HG03460 (cell line): ENCODE measurements around the gene HEXD.
A peak's percentile ranks its signal among the peaks of the same experiment; 100 is the strongest.
"Not testable (repeated sequence)": the region's sequence is repeated elsewhere in the genome, so short reads cannot be mapped to it uniquely, and the experiment has no call there.

Experiments used
- ATAC-seq: cut with Tn5 transposase; IDR thresholded peaks from one replicate; pipeline ENCODE4 v1.9.1; 2021; ENCODE audit not compliant: unreplicated experiment

HEXD gene

DNA sequence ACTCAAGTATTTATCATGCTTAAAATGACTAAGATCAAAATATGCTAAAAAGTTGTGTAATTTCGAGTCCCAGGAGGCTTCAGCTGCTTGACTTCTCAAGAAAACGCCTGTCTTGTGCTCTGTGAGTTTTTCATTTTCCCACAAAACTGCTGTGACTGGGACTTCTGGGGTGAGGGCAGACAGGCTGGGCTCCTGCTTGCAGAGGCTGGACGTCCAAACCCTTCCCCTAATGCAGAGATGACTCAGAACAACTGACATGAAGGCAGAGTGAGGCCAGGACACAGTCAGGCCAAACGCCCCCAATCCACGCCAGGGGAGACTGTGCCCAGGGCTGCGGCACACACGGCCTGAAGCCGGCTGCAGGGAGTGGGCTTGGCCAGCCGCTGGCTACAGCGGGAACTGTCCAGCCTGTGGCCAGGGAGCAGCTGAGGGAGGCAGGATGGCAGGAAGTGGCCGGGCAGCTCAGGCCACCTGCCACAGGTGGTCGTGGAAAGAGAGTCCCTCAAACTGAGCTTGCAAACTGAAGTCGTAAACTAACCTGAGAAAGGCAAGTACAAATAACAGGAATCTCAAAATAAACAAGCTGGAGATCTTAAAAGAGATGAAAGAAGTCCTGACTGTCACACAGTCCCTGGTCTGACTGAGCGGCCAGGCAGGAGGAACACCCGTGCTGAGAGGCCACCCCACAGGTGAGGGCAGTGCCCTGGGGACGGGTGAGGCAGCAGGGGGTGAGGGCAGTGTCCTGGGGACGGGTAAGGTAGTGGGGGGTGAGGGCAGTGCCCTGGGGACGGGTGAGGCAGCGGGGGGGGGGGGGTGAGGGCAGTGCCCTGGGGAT, 21.3 kb upstream of the HEXD start:
- ATAC-seq: no peak

DNA sequence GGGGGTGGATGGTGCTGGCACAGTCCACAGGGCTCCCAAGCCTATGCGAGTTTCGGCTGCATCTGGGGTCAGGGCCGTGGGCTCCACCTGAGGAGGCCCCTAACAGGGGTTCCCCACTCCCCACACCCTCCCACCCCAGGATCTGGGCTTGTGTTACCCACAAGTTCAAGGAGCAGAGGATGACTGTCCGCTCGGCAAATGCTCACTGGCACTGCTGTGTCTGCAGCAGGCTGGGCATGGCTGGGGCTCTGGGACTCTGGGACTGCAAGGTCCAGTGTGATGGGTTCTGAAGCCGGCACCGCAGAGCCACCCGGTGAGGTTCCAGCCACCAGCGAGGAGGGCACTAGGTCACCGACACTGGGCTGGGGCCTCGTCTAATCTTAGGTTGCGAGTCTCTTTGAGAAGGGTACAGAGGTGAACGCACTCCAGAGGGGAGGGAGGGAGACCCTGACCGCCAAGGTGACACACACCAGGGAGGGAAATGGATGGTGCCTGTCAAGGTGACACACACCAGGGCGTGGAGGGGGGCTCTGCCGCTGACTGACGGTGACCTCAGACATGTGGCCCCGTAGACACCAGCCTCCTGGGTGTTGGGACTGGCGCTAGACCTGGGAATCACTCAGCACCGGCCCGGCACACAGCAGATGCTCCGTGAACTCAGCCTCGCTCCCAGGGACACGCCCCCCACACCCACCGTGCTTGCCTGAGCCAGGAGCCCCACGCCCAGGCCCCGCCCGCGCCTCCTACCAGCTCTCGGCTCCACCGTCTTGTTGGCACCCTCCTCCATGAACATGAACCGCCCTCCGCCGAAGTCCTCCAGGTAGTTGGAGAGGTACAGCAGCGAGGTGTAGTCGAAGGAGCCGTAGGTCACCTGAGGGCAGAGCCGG, 20.5 kb upstream of the HEXD start:
- ATAC-seq: no peak

DNA sequence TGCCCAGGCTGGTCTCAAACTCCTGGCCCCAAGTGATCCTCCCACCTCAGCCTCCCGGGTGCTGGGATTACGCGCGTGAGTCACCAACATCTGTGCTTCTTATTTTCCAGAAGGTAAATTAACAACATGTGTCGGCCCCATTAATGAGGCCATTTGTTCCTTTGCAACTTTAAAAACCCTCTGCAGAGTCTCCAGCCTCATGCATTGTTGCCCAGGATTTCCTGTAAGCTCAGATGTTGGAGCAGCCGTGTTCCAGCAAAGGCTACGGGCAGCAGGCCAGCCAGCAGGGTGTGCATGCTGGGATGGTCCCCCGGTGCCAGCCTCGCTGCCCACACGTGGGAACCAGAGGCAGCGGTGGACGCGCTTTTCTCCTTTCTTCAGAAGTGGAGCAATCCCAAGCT, 19.1 kb upstream of the HEXD start:
- no peak for ATAC-seq

DNA sequence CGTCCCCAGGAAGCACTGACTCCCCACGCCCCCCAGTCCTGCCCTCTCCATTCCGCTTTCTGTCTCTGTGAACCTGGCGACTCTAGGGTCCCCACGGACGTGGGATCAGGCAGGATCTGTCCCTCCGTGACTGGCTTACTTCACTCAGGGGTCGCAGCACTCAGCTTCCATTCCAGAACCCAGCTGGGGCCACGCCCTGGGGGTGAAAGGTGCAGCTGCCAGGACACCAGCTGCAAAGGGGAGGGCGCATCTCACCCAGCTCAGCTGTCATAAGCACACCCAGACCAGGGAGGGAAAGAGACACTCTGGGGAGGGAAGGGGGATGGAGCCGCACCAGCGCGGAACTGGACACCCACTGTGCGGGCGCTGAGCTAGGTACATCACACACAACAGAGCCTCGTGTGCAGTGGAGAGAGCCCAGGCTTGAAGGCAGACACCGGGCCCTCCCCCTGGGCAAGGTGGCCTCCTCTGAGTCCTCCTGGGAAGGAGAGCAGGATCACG, 18.5 kb upstream of the HEXD start:
- no peak for ATAC-seq

- ATAC-seq: no peak
Observed at GRCh38 chr17:82400206-82400605, 17.9 kb upstream of the HEXD start.

DNA sequence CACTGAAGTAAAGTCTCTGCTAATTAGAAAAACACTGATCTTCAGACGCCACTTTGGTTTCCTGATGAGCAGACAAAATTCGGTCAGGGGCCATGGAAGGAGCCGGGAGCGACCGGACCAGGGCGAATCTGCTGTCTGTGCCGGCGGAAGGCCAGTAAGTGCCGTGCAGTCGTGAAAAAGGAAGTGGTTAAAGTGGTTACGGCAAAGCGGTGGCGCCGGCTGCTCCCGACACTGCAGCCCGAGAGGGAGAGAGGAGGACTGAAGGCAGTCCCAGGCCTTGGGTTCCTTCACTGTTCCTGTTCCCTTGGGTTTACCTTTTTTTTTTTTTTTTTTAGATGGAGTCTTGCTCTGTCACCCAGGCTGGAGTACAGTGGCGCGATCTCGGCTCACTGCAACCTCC, 17.3 kb upstream of the HEXD start:
- ATAC-seq: no peak

- peak; percentile 80 for ATAC-seq
Observed at GRCh38 chr17:82402865-82403264, 15.3 kb upstream of the HEXD start.

GRCh38 chr17:82403662-82404660, 14.2 kb upstream of the HEXD start:
- ATAC-seq: no peak

DNA sequence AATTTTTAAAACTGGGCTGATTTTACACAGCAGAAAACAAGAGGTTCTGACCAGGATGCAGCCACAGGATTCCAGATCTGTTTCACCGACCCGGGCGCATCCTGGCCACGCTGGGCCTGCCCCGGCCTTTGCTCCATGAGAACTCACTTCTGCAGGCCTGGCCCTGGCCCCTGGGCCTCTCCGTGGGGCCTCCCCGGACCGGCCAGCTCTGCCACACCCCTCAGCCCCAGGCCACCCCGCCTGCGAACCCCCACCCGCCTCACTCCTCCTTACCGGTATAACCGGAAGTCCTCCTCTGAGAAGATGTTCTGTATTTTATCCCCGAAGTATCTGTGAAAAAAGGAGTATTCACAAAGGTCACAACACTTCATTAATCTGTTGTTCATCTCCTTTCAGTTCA, 13.1 kb upstream of the HEXD start:
- no peak for ATAC-seq

DNA sequence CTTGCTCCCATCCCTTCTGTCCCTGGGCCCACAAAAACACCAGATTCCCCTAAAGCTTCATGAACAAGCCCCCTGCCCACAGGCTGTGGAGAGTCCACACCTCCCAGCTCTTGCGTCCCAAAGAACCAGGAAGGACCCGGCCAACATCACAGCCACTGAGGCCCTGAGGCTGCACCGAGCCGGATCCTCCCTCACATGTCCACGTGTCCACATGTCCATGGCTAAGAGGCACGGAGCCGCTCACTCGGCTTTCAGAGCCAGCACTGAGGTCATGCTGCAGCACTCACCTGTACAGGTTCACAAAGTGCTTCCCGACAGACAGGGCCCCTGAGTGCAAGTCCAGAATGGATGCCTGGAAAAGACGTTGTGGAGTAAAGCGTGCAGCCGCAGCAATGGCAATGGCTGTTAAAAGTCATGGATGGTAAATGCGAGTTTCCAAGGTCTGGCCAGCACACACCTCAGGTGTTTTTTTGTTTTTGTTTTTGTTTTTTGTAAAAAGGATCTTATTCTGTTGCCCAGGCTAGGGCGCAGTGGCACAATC, 11.9 kb upstream of the HEXD start:
- ATAC-seq: no peak

- ATAC-seq: no peak
Observed at GRCh38 chr17:82407255-82407654, 10.9 kb upstream of the HEXD start.

- no peak for ATAC-seq
Observed at GRCh38 chr17:82408288-82408937, 9.7 kb upstream of the HEXD start.

- ATAC-seq: no peak
Observed at GRCh38 chr17:82408938-82409318, 9.2 kb upstream of the HEXD start.

DNA sequence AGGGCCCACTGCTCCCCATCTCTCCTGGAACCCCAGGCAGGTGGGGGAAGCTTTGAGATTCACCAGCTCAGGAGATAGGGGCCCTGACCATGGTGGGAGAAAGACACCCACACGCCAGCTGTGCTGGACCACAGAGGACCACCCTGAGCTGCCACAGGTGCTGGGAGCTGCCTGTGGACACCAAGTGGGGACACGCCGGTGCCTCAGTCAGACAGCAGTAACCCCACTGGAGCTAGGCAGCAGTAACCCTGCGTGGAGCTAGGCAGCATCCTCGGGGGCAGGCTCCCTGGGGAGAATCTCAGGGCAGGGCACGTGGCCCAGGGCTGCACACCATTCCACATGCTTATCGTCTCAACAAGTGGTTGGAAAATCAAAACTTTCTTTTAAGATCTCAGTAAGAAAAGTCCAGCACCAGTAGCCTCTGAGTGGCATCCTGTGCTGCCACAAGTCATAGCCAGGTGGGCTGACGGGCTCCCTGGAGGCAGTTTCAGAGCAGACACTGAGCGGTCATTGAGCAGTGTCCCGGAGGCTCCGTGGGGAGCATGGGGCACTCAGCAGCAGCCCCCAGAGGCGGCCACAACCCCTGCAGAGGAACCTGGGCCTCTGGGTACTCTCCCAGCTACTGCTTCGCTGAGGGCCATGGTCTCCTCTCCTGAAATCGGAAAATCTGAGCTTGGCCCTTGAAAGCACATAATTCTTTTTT, 8.0 kb upstream of the HEXD start:
- no peak for ATAC-seq

DNA sequence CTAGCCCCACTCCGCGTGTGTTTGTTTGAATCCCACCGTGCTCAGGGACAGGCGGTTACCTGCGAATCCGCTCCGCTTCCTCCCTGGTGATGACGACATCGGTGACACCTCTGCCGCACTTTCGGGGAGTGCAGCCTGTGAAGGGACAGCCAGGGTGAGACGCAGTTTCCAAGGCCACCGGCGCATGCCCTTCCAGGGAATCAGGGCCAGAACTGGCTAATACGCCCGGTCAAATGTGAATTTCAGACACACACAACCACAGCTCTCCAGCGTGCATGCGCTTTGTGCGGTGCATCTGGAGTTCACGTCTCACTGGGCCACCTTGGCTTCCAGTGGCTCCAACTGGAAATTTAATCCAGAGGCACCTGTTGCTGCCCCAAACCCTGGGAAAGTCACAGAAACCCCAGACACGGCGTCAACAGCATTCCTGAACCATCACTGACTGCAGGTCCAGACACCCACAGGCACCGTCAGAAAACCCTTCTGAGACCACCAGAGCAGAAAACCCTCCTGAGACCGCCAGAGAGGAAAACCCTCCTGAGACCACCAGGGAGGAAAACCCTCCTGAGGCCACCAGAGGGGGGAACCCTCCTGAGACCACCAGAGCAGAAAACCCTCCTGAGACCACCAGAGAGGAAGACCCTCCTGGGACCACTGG, 6.6 kb upstream of the HEXD start:
- no peak for ATAC-seq

GRCh38 chr17:82412081-82412480, 6.1 kb upstream of the HEXD start:
- not testable (repeated sequence) for ATAC-seq

DNA sequence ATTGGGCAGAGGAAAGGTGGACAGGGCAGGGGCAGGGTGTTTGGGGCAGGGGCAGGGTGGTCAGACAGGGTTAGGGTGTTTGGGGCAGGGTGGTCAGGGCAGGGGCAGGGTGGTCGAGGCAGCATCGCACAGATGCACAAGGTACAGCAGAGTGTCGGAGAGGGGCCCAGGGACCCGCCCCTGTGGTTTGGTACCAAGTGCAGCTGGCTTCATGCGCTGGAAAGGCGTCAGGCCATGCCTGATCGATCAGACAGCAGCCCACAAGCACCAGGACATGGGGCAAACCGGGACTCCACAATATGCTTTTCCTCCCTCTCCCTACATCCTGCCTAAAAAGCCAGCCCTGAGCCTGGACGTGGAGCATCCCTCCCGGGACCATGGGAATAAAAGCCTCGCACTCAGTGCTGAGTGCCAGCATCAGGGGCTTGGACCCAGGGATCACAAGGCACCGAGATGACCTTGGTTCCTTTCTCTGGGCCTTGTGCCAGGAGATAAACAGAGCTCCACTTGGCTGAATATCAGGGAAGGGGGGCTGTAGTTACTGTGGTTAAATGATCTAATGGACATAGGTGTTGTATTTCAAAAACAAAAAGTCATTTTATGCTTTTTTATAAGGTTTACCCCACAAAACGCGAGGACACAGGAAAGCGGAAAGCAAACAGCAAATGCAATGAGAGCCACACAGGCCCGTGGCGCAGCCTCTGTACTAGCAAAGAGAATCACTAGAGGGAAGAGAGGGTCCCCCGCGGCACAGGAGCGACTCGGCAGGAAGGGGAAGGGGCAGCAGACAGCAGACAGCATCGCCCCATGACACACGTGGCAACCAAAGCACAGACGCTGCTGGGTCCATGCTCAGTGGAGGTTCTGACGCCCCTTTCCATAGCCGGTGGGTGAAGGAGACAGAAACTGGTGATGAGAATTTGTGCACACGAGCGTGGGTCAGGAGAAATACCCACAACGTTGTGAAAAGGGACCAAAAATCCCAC, 5.3 kb upstream of the HEXD start:
- no peak for ATAC-seq
